Stimulated activated CD4-positive, alpha-beta T cell treated with anti-CD3 and anti-CD28 coated beads, TNF-alpha, amount 100 ng/mL, for 24 hours (primary cell): ENCODE data around the gene WIZ.
"Not testable (repeated sequence)": the region's sequence is repeated elsewhere in the genome, so short reads cannot be mapped to it uniquely, and the experiment has no call there.

Experiments used
- DNase-seq, 3 experiments: peaks; one replicate each; pipeline ENCODE4 v3.0.0-alpha.2; 2020; ENCODE audit warnings: low read depth in 3 of 3

WIZ gene, protein sequence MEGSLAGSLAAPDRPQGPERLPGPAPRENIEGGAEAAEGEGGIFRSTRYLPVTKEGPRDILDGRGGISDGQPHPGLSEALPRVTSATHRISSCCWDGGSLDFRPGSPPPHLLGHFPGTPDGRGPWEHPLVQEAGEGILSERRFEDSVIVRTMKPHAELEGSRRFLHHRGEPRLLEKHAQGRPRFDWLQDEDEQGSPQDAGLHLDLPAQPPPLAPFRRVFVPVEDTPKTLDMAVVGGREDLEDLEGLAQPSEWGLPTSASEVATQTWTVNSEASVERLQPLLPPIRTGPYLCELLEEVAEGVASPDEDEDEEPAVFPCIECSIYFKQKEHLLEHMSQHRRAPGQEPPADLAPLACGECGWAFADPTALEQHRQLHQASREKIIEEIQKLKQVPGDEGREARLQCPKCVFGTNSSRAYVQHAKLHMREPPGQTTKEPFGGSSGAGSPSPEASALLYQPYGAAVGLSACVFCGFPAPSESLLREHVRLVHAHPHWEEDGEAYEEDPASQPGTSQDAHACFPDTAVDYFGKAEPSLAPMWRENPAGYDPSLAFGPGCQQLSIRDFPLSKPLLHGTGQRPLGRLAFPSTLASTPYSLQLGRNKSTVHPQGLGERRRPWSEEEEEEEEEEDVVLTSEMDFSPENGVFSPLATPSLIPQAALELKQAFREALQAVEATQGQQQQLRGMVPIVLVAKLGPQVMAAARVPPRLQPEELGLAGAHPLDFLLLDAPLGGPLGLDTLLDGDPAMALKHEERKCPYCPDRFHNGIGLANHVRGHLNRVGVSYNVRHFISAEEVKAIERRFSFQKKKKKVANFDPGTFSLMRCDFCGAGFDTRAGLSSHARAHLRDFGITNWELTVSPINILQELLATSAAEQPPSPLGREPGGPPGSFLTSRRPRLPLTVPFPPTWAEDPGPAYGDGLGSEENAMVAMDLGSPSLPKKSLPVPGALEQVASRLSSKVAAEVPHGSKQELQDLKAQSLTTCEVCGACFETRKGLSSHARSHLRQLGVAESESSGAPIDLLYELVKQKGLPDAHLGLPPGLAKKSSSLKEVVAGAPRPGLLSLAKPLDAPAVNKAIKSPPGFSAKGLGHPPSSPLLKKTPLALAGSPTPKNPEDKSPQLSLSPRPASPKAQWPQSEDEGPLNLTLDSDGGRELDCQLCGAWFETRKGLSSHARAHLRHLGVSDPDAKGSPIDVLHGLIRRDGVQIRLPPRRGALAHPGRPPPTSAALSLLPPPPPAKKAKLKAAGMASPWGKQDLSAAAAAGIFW (N-terminal part only)

DNA sequence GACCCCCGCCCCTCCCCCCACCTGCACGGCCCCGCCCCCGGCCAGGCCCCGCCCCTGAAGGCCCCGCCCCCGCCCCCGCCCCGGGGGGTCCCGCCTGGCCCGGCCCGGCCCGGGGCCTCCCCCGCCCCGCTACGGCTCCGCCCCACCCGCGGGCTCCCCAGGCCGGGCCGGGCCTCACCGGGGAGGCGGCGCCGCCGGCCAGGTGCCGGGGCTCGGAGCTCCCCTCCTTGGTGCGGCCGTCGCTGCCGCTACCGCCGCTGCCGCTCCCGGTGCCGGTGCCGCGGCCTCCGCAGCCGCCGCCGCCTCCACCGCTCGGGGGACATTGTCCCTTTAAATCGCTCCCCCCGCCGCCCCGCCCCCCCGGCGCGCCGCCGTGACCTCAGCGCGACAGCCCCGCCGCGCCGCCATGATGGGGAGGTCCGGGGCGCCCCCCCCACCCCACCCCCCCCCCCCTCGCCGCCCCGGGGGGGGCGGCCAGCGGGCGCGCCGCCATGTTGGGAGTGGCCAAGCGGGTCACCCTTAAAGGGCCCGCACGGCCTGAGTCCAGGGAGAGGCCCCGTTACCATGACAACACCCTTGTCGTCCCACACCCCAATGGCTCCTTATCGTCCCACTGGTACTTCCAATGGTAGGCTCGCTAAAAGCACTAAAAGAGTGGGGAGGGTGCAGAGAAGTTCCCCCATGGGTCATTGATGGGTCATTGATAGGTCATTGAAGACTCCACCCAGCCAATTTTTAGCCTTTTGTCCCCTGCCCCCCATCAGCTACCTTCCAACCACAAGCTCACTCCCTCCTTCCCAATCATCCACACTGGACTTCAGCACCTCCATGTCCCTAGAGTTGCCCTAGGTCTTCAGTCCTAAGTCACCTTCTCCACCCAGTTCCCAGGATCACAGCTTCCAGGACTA, at the start of gene WIZ:
Gene WIZ (minus strand): TSS at position 337 of the 908 bp plus-strand sequence. CDS start 1,649 bp downstream, outside the sequence.
- DNase-seq, result peak; percentile 64 to 82 (median 72)

DNA sequence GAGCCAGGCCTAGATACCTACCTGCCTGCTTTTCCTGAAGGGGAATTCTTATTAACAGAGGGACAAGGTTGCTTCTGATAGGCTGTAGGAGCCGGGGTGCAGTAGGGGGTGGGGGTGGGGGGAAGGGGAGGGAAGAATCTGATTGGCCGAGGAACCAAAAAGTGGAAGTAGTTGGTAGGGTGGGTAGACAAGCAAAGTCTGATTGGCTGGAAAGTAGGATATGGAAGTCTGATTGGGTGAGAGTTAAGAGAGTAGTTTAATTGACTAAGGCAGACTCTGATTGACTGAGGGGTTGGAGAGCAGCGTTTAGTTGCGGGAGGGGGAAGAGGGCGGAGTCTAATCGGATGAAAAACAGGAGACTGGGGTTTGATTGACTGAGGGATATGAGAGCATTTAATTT, 49.2 kb upstream of the WIZ start:
- DNase-seq, result no peak

GRCh38 chr19:15498156-15498858, 48.6 kb upstream of the WIZ start:
- no peak for DNase-seq

GRCh38 chr19:15495151-15495550, 45.4 kb upstream of the WIZ start:
- no peak for DNase-seq

- no peak for DNase-seq
These were observed 38.9 kb upstream of the WIZ start for GRCh38 chr19:15488489-15489226.

DNA sequence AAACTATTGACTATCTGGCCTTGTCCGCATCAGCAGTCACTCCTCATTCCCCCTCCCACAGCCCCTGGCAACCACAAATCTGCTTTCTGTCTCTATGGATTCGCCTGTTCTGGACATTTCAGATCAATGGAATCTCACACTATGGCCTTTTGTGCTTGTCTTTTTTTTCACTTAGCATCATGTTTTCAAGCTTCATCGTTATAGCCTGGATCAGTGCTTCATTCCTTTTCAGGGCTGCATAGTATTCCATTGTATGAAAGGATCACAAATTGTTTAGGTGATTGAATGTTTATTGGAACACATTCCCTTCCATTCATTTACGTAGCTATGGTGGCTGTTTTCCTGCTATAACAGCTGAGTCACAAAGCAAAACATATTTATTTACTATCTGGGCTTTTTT, 37.3 kb upstream of the WIZ start:
- DNase-seq, result no peak

GRCh38 chr19:15485768-15486167, 36.0 kb upstream of the WIZ start:
- DNase-seq, result not testable (repeated sequence)

DNA sequence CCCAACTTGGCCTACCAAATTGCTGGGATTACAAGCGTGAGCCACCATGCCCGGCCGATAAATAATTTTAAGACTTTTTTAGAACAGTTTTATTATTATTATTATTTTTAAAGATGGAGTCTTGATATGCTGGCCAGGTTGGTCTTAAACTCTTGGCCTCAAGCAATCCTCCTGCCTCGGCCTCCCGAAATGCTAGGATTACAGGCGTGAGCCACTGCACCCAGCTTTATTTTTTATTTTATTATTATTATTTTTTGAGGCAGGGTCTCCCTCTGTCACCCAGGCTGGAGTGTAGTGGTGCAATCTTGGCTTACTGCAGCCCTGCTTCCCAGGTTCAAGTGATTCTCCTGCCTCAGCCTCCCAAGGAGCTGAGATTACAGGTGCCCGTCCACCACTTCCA, 31.2 kb upstream of the WIZ start:
- DNase-seq, result not testable (repeated sequence)

GRCh38 chr19:15479391-15480345, 29.9 kb upstream of the WIZ start, which contains the start of gene PGLYRP2:
PGLYRP2 (minus strand) TSS chr19:15479501; CDS start chr19:15479371, 130 bp downstream.
- DNase-seq, result no peak

DNA sequence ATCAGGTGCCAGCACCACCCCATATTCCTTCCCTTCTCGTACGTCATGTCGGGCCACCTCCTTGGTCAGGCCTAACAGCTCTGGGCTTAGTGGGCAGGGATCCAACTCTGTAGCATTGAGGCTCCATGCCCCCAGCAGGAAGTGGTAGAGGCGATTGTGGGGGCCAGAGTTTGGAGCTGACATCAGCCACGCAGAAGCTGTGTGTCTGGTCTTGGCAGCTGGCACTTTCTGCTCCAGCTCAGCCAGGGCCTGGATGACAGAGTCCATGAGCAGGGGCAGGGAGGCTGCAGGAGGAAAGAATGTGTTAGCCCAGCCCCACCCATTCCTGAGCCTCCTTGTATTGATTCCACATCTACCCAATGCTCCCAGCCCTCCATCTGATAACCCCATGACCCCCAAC, 26.6 kb upstream of the WIZ start:
- DNase-seq, result no peak

GRCh38 chr19:15475611-15476010, 25.9 kb upstream of the WIZ start:
- DNase-seq, result no peak

DNA sequence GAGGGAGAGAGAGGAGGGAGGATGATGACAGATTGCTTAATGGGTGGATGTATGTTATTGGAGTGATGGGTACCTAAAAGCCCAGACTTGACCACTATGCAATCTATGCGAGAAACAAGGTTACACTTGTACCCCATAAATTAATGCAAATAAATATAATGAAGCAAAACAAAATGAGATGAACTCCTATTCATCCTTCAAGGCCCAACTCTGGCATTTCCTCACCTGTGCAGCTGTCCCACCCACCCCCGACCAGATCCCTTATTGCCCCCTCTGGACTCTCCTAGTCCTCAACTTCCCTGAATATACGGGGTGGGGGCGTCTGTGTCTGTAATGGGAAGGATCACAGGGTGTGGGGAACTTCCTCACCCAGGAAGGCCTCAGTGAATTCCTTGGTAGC, 25.4 kb upstream of the WIZ start:
- no peak for DNase-seq

GRCh38 chr19:15473821-15474220, 24.1 kb upstream of the WIZ start:
- not testable (repeated sequence) for DNase-seq

DNA sequence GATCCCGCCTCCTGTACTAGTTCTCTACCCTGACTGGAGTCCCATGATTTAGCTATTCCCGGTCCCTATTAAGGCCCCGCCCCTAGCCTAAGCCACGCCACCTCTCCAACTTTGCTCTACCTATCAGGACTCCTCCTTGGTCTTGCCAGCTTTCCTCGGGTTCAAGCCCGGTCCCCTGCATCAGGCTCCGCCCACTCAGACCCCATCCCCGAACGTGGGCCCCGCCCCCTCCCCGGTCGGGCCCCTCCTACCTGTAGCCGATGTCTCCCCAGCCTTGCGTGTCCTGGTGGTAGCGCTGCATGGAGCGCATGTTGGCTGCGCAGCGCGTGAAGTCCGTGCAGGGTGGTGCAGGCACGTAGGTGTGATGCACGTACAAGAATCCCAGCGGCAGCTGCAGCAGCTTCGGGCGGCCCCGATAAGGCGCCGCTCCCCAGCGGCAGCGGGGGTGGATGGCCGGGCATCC, 21.9 kb upstream of the WIZ start:
- DNase-seq, result no peak

DNA sequence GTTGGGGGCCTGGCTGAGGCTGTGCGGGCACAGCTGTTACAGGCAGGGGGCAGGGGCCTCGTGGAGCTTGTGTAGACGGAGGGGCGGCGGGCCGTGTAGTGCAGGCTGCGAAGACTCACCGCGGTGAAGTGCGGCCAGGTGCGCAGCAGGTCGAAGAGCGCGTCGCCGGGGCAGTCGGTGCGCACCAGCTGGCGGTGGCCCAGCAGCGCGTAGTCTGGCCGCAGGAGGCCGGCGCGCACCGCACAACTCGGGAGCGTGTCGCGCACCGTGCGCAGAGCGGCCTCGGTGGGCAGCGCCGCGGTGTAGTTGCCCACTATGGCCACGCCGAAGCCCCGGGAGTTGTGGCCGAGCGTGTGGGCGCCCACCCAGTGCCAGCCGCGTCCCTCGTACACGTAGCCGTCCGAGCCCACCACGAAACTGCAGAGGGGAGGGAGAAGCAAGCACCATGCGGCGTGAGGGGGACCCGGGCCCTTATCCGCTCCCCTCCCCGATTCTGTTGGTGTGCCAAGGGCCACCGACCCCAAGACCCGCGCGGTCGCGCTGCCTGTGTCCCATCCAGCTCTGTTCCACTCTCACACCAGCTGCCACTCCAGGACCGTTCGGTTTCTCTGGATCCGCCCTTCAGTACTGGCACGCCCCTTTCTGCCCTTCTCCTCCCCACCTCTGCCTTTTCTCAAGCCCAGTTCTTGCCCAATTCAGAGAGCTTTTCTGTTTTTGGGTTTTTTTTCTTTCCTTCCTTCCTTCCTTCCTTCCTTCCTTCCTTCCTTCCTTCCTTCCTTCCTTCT, 19.9 kb upstream of the WIZ start:
- no peak for DNase-seq

DNA sequence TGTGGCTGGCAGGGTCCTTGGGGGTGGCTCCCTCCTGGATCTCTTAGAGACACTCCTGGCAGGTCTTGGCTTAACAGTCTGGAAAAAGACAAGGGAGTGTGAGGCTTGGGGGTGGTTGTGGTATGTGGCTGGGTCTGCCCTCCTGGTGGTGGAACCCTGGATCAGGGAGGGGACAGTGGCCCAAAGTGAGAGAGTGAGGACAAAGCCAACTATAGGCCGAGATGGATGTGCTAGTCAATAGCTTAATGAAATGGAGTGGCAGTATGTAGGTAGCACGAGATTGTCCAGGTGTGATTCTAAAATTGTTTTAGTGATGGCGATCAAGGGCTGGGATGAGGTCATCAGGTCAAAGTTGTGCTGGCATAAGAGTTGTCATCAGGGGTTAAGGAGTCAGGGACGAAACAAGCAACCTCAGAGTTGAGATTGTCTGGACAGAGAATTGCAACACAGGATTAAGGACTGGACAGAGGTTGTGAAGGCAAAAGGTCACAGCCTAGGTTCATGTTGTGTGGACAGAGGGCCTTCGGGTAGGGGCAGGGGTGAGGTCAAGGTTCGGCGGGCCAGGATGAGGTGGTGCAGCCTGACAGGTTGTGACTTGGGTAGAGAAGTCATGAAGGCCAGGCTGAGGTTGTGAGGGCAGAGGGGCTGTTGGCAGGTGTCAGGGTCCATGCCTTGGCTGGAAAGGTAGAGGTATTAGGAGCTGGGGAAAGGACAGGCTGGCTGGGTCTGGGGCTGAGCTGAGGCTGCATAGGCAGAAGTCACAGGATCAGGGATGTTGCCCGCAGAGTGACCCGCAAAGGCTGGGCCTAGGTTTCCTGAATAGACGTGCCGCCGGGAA, 19.1 kb upstream of the WIZ start:
- DNase-seq, result no peak
